HG03469 (cell line): ENCODE data around the gene BICD2.

Experiments used
- ATAC-seq: cut with Tn5 transposase; IDR thresholded peaks from one replicate; pipeline ENCODE4 v1.9.1; 2021; ENCODE audit warnings: mild to moderate bottlenecking, moderate library complexity, moderate number of reproducible peaks; ENCODE audit not compliant: unreplicated experiment

BICD2 gene

GRCh38 chr9:92728831-92729734 lies 35.5 kb downstream of the BICD2 start:
- peak; percentile 84 for ATAC-seq

GRCh38 chr9:92727716-92728700 lies 36.6 kb downstream of the BICD2 start:
- no peak for ATAC-seq

DNA sequence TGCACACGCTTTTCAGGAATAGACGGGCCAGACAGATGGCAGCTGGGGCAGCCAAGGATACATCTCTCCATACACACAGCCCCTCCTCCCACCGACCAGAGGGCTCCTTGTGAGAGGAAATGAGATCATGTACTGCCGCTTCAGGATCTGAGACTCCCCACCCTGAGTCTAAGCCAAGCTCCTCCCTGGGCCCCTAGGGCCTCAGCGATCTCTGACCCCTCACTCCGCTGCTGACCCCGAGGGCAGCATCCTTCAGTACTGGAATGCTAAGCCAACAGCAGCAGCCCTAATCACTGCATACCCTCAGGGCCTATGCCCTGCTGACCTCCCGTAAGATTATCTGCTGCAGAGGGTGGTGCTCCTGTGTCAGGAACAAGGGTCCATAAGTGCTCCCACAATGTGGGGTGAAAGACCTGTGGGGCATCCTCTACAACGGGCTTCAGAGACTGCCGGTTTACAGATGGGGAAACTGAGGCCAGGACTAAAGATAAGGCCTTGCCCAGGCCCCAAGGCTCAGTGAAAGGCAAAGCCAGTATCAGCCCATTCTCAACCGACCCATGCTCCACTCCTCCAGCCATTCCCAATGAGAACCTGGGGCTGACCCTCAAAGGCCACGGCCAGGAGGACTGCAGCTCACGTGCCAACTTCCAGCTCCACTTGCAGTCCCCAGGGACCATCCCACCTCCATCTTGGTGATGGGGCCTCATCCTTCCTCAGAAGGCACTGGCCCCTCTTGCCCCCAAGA lies 37.5 kb downstream of the BICD2 start:
- no peak for ATAC-seq

DNA sequence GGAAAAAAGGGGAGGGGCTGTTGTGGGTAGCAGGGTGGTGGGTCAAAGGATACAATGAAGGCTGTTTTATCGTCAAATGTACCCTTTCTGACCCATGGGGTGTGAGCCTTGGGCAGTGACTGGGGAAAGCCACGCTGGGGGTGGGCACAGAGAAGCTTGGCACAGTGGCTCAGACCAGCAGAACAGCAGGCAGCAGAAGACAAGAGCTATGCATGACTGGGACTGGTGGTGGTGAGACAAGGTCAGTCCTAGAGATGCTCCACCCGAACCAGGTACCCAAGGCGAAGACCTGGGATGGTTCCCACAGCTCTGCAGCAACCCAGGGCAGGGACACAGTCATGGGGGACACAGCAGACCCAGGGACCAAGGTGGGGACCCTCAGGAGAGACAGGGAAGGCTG lies 38.3 kb downstream of the BICD2 start:
- ATAC-seq, result no peak

- ATAC-seq, result no peak
Observed at GRCh38 chr9:92725766-92726165, 38.9 kb downstream of the BICD2 start.

GRCh38 chr9:92725266-92725545 lies 39.4 kb downstream of the BICD2 start:
- no peak for ATAC-seq

GRCh38 chr9:92724528-92725265 lies 39.9 kb downstream of the BICD2 start:
- no peak for ATAC-seq

- ATAC-seq, result no peak
Observed at GRCh38 chr9:92723801-92724323, 40.8 kb downstream of the BICD2 start.

DNA sequence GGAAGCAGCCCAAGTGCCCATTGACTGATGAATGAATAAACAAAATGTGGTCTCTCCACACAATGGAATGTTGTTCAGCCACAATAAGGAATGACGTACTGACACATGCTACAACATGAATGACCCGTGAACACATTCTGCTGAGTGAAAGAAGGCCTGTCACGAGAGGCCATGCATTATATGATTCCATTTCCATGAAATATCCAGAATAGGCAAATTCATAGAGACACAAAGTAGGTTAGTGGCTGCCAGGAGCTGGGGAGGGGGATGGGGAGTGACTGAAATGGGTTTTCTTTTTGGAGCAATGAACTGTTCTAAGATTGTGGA lies 41.4 kb downstream of the BICD2 start:
- ATAC-seq, result no peak

DNA sequence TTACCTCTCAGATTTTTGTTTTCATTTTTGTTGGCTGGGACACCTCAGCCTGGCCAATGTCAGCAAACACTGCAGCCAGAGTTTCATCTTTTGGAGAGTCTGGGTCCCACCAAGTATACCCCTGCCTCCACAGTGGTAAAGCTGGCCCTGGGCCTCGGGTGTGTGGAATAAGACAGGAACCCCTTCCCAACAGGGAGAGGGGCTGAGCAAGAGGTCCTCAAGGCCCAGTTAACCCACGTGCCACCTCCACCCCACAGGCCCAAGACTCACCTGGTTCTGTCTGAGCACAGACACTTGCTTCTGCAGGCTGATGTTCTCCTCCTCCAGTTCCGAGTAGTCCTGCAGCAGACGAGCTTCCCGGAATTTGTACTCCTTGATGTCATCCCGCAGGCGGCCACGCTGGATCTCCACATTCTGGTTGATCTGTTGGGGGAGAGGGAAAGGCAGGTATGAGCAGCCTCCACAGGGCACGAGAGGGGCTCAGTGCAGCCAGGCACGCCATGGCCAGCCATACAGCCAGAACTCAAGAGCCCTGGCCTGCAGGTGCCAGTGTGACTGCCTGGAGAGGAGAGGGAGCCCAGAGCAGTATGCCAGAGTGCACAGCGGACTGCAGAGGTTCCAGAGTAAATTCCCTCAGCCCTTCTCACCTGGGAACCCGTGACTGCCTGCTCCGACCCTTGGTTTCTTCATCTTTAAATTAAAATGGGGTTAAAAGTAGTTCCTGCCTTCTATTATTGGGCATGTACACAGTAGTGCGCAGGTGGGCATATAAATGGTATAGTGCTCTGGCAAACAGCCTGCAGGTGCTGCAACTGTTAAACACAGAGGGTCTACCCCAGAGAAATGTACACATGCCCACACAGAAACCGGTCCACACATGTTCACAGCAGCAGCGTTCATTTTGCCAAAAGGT lies 42.0 kb downstream of the BICD2 start:
- no peak for ATAC-seq

DNA sequence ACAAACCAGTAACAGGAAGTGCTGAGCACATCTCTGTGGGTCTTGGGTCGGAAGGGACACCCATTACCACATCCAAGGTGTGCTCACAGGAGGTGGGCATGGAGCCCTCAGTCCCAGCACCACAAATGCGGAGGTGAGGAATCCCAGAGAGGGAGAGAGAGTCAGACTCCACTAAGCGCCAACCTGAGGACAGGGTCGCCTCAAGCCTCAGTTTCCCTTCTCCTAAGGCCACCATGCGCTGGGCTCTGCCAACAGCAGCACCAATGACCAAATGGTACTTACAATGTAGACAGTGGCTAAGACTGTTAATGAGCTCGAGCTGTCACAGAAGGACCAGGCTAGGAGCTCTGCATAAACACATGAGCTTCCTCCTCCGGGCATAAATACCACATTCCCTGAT lies 43.1 kb downstream of the BICD2 start:
- ATAC-seq, result no peak

- no peak for ATAC-seq
Observed at GRCh38 chr9:92720807-92721535, 43.7 kb downstream of the BICD2 start.

DNA sequence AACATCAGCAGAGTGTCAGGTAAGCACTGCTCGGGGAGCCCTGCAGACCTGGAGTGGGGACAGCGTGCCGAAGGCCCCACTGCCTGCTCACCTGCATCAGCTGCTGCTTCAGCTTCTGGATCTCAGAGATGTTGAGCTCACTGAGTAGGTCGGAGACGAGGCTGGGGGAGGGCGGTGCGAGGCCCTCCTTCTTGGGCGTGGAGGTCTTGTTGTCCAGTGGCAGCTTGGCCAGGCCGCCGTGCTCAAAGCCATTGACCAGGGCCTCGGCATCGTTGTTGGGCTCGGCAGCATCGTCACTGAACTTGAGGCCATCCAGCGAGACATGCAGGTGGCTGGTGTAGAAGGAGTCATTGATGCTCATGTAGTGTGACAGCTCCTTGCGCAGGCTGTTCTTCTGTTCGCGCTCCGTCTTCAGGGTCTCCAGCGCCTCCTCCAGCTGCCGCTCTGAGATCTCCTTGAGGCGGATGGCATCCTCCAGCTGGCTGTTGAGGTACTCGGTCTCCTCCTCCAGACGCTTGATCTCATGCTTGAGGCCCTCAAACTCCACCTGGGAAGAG lies 44.3 kb downstream of the BICD2 start:
- ATAC-seq, result no peak

- no peak for ATAC-seq
Observed at GRCh38 chr9:92719028-92719647, 45.5 kb downstream of the BICD2 start.

DNA sequence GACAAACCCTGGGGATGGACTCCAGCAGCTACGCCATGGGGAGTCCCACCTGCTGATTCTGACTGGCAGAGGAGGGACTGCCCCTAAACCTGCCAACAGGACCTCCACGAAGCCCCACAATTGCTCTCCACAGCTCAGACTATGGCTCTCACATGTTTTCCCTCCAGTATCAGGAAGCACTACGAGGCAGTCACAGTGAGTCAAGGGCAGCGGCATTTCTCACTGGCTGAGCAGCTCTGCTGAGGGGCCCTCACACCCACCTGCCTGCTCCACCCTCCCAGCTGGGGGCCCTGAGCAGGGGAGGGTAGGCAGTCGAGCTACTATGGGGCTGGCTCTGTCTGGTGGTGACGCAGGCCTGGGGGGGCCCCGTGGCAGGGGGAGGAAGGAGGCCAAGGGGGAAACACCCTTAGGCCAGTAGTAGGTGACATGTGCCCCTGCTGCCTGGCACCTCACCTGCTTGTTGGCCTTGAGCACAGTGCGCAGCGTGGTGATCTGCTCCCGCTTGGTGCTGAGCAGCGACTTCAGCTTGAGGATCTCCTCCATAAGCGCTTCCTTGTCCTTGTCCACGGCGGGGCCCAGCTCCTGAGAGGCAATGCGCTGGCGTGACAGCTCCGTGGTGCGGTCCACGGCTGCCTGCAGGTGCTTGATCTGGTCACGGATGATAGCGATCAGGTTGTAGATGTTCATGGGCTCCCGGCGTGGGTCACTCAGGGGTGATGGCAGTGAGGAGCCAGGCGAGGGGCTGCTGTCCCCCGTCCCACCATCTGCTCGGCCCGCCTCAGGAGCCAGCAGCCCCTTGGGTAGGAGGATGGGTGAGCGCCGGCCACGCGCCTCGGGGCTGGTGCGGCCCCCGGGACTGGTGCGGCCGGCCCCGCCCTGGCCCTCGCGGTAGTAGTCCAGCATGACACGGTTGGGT lies 46.3 kb downstream of the BICD2 start:
- ATAC-seq, result no peak

- ATAC-seq, result no peak
Observed at GRCh38 chr9:92717201-92718085, 47.2 kb downstream of the BICD2 start.
